ENCODE results near the gene ENTR1. TPM values are rescaled to one million over a fixed set of nuclear protein-coding genes. Genes with fewer than 3 reads are reported as not detected.

ENTR1 gene
- total and polyA plus RNA-seq, 2 of the 4 experiments (the other 2 are of a cell fraction), result 14.5 to 37.3 TPM

DNA sequence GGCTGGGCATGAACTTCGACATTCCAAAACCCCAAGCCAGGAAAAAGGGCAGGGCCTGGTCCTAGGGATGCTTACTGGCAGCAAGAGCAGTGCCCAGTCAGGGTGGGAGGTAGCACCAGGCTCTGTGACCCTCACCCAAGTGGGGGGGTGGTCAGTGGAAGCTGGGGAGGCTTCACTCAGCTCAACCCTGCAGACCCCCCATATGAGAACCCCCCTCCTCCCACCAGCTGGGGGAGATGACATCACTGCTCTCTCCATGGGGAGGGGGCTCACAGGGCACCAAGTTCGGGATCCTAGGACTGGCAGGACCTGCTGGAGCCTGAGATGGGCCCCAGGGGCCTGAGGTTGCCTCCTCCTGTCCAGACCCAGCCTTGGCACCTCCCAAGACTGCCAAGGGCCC lies 51.5 kb downstream of the ENTR1 start (continued):
- TF ChIP-seq, protein P1, sequence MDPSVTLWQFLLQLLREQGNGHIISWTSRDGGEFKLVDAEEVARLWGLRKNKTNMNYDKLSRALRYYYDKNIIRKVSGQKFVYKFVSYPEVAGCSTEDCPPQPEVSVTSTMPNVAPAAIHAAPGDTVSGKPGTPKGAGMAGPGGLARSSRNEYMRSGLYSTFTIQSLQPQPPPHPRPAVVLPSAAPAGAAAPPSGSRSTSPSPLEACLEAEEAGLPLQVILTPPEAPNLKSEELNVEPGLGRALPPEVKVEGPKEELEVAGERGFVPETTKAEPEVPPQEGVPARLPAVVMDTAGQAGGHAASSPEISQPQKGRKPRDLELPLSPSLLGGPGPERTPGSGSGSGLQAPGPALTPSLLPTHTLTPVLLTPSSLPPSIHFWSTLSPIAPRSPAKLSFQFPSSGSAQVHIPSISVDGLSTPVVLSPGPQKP (IDR thresholded peaks at IDR 0.05; ENCODE audit: borderline replicate concordance, low read depth, low read length), result no peak
- TF ChIP-seq NFE2L2 (IDR thresholded peaks at IDR 0.05; ENCODE audit: low read depth, low read length) (no peak), RAD21 (IDR thresholded peaks at IDR 0.05; ENCODE audit: low read length) (no peak), MXI1 (IDR thresholded peaks at IDR 0.05; ENCODE audit: borderline replicate concordance, low read depth, low read length) (no peak), POLR2A (IDR thresholded peaks at IDR 0.05; ENCODE audit: low read depth, low read length) (no peak)

DNA sequence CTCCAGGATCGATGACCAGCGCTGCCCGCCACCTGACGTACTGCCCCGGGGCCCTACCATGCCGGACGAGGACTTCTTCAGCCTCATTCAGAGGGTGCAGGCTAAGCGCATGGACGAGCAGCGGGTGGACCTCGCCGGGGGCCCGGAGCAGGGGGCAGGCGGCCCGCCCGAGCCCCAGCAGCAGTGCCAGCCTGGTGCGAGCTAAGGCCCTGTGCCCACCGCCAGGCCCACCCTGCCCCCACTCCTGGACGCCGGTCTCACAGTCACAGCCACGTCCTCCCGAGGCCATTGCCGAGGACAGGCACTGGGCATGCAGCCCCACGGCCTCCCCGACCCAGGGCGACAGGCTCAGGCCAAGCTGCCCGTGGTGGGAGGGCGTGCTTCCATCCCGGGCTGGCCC lies 52.4 kb downstream of the ENTR1 start:
- Histone ChIP-seq H3K9me1 (ENCODE audit: insufficient read depth, low read length) (peaks cover 9% of the 10 kb centered on the region), H2BK20ac (ENCODE audit: low read depth, low read length) (no peak overlapping the region), H3K4me1 (ENCODE audit: control insufficient read depth, insufficient read depth, low read length) (peaks cover 42% of the 10 kb centered on the region), H3K27me3 (ENCODE audit: control insufficient read depth, insufficient read depth, low read length) (no peaks in the 10 kb centered on the region), H3K79me1 (ENCODE audit: low read depth in 1 of 2, low read length in 2 of 2) (peaks cover 0 to 53% of the 10 kb centered on the region in 2 experiments; a peak in 3 of 4 replicates), H3K36me3 (ENCODE audit: control insufficient read depth, insufficient read depth, low read length) (peaks cover 44% of the 10 kb centered on the region), H3K56ac (ENCODE audit: extremely low read depth, insufficient read depth, low read length) (no peak overlapping the region), H2BK15ac (ENCODE audit: low read depth, low read length) (no peak overlapping the region), H3K4ac (ENCODE audit: low read depth, low read length) (no peak overlapping the region), H2AK9ac (replicated peaks; ENCODE audit: low read depth, low read length, poor library complexity) (no peak overlapping the region), H4K8ac (ENCODE audit: low read depth in 2 of 2, low read length in 2 of 2) (no peak overlapping the region), H4K91ac (ENCODE audit: insufficient read depth, low read depth, low read length) (no peak overlapping the region), H4K5ac (ENCODE audit: low read depth, low read length) (no peak overlapping the region), H3K9me3 (ENCODE audit: control insufficient read depth, insufficient read depth, low read length) (no peaks in the 10 kb centered on the region), H4K20me1 (ENCODE audit: insufficient read depth, low read length) (peaks cover 18% of the 10 kb centered on the region), H2BK5ac (ENCODE audit: low read depth, low read length, poor library complexity, severe bottlenecking) (no peak overlapping the region), H2AK5ac (ENCODE audit: low read depth, low read length) (no peak overlapping the region), H3K18ac (ENCODE audit: low read depth, low read length) (no peak overlapping the region), H3K27ac (ENCODE audit: insufficient read depth, low read length) (no peak overlapping the region), H3K9ac (ENCODE audit: low read depth, low read length) (no peak overlapping the region), H2AFZ (replicated peaks; ENCODE audit: low read length, poor library complexity) (no peak overlapping the region), H3K4me3 (ENCODE audit: insufficient read depth, low read depth, low read length) (no peak overlapping the region), H3K14ac (replicated peaks; ENCODE audit: low read depth, low read length) (no peak overlapping the region), H3K23ac (ENCODE audit: low read depth, low read length) (no peak overlapping the region), H2BK120ac (ENCODE audit: low read depth, low read length) (no peak overlapping the region), H3K4me2 (ENCODE audit: low read depth, low read length) (no peak overlapping the region)
- POLR2A ChIA-PET (ENCODE audit: unreplicated experiment), result no interaction called here
- TF ChIP-seq RFX5 (IDR thresholded peaks at IDR 0.05; ENCODE audit: low read depth, low read length) (no peak), RAD21 (IDR thresholded peaks at IDR 0.05; ENCODE audit: low read length) (no peak), BHLHE40 (IDR thresholded peaks at IDR 0.05; ENCODE audit: low read depth, low read length) (no peak), RCOR1 (IDR thresholded peaks at IDR 0.05; ENCODE audit: insufficient replicate concordance, low read length) (no peak), MAFK (IDR thresholded peaks at IDR 0.05; ENCODE audit: low read depth, low read length) (no peak), POLR2A (IDR thresholded peaks at IDR 0.05; ENCODE audit: low read depth, low read length) (no peak)
- TF ChIP-seq, protein P2, sequence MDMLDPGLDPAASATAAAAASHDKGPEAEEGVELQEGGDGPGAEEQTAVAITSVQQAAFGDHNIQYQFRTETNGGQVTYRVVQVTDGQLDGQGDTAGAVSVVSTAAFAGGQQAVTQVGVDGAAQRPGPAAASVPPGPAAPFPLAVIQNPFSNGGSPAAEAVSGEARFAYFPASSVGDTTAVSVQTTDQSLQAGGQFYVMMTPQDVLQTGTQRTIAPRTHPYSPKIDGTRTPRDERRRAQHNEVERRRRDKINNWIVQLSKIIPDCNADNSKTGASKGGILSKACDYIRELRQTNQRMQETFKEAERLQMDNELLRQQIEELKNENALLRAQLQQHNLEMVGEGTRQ (IDR thresholded peaks at IDR 0.05; ENCODE audit: low read depth, low read length), result no peak
- TF ChIP-seq, protein P1 (IDR thresholded peaks at IDR 0.05; ENCODE audit: borderline replicate concordance, low read depth, low read length), result no peak
- TF ChIP-seq, protein P3, sequence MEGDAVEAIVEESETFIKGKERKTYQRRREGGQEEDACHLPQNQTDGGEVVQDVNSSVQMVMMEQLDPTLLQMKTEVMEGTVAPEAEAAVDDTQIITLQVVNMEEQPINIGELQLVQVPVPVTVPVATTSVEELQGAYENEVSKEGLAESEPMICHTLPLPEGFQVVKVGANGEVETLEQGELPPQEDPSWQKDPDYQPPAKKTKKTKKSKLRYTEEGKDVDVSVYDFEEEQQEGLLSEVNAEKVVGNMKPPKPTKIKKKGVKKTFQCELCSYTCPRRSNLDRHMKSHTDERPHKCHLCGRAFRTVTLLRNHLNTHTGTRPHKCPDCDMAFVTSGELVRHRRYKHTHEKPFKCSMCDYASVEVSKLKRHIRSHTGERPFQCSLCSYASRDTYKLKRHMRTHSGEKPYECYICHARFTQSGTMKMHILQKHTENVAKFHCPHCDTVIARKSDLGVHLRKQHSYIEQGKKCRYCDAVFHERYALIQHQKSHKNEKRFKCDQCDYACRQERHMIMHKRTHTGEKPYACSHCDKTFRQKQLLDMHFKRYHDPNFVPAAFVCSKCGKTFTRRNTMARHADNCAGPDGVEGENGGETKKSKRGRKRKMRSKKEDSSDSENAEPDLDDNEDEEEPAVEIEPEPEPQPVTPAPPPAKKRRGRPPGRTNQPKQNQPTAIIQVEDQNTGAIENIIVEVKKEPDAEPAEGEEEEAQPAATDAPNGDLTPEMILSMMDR (conservative IDR thresholded peaks at IDR 0.05; ENCODE audit: low read depth, low read length), result no peak
- ATAC-seq (ENCODE audit: low read depth) (no peak), DNase-seq (no peak)
- intact Hi-C loops (cut with micrococcal nuclease), result no loop called here
- in situ Hi-C loops (cut with MboI; ENCODE audit: low sequenced_read_pairs), result no loop called here
- BruUV-seq (replicated peaks), result no TSS peak
- CTCF ChIA-PET, result no interaction called here
- 96% methylated on average over 17 of the region's 29 CpGs; no CpG with 5 or more reads in 1 of the 2 experiments for WGBS, 2 experiments (ENCODE audit: extremely low coverage in 2 of 2, insufficient read length in 1 of 2)
- dilution Hi-C loops (cut with HindIII; ENCODE audit: low sequenced_read_pairs, unreplicated experiment), result no loop called here

Measured in IMR-90 (cell line).